GM23338 (cell line): ENCODE data around the gene RSPO3.
"Not testable (repeated sequence)": the region's sequence is repeated elsewhere in the genome, so short reads cannot be mapped to it uniquely, and the experiment has no call there.

Experiments
- CREB1 ChIP-seq: fragments of 250-450 bp; sonication (Bioruptor Pico); IDR thresholded peaks from 2 replicates; pipeline ENCODE4 v1.5.0; 2020; ENCODE audit warnings: low read depth, mild to moderate bottlenecking, moderate library complexity
- EZH2 ChIP-seq: fragments of 200-600 bp; sonication (generic); IDR thresholded peaks from one replicate; pipeline ENCODE4 v1.8.0; 2017; ENCODE audit warnings: antibody characterized with exemption, mild to moderate bottlenecking, low read depth; ENCODE audit not compliant: unreplicated experiment
- EZH2phosphoT487 ChIP-seq: fragments of 200-600 bp; sonication (generic); IDR thresholded peaks from one replicate; pipeline ENCODE4 v1.8.1; 2018; ENCODE audit warnings: antibody characterized with exemption; ENCODE audit not compliant: unreplicated experiment
- JUNB ChIP-seq: IDR thresholded peaks from one replicate; pipeline ENCODE4 v1.6.1; 2016; ENCODE audit warnings: antibody characterized with exemption; ENCODE audit not compliant: unreplicated experiment
- NANOG ChIP-seq: IDR thresholded peaks from 2 replicates; pipeline ENCODE4 v1.6.1; 2016; ENCODE audit warnings: antibody characterized with exemption, borderline replicate concordance
- POLR2AphosphoS5 ChIP-seq: IDR thresholded peaks from 2 replicates; pipeline ENCODE4 v1.6.1; 2016; ENCODE audit warnings: antibody characterized with exemption, low read depth
- STAT1 ChIP-seq: IDR thresholded peaks from one replicate; pipeline ENCODE4 v1.6.1; 2016; ENCODE audit warnings: antibody characterized with exemption; ENCODE audit not compliant: unreplicated experiment
- ZNF331 ChIP-seq: fragments of 250-450 bp; sonication (Bioruptor Pico); IDR thresholded peaks from 2 replicates; pipeline ENCODE4 v1.5.0; 2020; ENCODE audit warnings: low read depth, mild to moderate bottlenecking, moderate library complexity
- TF ChIP-seq, protein P1 (sequence below), 2 experiments: fragments of 200-600 bp in 1 of 2; sonication (generic) in 1 of 2; conservative IDR thresholded peaks; 2 replicates each; pipeline versions ENCODE4 v1.5.1 to v1.6.1; 2016 to 2017; ENCODE audit warnings: antibody characterized with exemption in 2 of 2, low read depth in 2 of 2, mild to moderate bottlenecking in 2 of 2, moderate library complexity in 1 of 2
- TF ChIP-seq, protein P2 (sequence below): IDR thresholded peaks from one replicate; pipeline ENCODE4 v1.6.1; 2018; ENCODE audit warnings: antibody characterized with exemption; ENCODE audit not compliant: unreplicated experiment
- TF ChIP-seq, protein P3 (sequence below): IDR thresholded peaks from 2 replicates; pipeline ENCODE4 v1.6.1; 2016; ENCODE audit warnings: antibody characterized with exemption

DNA sequence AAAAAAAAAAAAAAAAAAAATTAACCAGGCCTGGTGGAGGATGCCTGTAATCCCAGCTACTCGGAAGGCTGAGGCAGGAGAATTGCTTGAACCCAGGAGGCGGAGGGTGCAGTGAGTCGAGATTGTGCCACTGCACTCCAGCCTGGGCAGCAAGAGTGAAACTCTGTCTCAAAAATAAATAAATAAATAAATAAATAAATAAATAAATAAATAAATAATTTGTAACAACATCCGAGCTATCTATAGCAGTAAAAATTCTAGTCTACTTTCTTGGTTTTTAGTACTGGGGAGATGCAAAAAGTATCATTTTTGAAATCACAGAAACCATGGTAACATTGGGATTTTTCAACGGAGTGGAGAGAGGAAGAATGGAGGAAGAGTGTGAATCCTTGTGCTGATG is 21.0 kb upstream of the RSPO3 start:
- TF ChIP-seq, protein P1, sequence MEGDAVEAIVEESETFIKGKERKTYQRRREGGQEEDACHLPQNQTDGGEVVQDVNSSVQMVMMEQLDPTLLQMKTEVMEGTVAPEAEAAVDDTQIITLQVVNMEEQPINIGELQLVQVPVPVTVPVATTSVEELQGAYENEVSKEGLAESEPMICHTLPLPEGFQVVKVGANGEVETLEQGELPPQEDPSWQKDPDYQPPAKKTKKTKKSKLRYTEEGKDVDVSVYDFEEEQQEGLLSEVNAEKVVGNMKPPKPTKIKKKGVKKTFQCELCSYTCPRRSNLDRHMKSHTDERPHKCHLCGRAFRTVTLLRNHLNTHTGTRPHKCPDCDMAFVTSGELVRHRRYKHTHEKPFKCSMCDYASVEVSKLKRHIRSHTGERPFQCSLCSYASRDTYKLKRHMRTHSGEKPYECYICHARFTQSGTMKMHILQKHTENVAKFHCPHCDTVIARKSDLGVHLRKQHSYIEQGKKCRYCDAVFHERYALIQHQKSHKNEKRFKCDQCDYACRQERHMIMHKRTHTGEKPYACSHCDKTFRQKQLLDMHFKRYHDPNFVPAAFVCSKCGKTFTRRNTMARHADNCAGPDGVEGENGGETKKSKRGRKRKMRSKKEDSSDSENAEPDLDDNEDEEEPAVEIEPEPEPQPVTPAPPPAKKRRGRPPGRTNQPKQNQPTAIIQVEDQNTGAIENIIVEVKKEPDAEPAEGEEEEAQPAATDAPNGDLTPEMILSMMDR (conservative IDR thresholded peaks at IDR 0.05; ENCODE audit: low read depth in 2 of 2), result not testable (repeated sequence)
- TF ChIP-seq, protein P2, sequence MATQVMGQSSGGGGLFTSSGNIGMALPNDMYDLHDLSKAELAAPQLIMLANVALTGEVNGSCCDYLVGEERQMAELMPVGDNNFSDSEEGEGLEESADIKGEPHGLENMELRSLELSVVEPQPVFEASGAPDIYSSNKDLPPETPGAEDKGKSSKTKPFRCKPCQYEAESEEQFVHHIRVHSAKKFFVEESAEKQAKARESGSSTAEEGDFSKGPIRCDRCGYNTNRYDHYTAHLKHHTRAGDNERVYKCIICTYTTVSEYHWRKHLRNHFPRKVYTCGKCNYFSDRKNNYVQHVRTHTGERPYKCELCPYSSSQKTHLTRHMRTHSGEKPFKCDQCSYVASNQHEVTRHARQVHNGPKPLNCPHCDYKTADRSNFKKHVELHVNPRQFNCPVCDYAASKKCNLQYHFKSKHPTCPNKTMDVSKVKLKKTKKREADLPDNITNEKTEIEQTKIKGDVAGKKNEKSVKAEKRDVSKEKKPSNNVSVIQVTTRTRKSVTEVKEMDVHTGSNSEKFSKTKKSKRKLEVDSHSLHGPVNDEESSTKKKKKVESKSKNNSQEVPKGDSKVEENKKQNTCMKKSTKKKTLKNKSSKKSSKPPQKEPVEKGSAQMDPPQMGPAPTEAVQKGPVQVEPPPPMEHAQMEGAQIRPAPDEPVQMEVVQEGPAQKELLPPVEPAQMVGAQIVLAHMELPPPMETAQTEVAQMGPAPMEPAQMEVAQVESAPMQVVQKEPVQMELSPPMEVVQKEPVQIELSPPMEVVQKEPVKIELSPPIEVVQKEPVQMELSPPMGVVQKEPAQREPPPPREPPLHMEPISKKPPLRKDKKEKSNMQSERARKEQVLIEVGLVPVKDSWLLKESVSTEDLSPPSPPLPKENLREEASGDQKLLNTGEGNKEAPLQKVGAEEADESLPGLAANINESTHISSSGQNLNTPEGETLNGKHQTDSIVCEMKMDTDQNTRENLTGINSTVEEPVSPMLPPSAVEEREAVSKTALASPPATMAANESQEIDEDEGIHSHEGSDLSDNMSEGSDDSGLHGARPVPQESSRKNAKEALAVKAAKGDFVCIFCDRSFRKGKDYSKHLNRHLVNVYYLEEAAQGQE, result not testable (repeated sequence)
- TF ChIP-seq EZH2phosphoT487; EZH2; STAT1; POLR2AphosphoS5; JUNB; CREB1 (CRISPR knock-in tag); NANOG; ZNF331 (CRISPR knock-in tag): not testable (repeated sequence)
- TF ChIP-seq, protein P3, sequence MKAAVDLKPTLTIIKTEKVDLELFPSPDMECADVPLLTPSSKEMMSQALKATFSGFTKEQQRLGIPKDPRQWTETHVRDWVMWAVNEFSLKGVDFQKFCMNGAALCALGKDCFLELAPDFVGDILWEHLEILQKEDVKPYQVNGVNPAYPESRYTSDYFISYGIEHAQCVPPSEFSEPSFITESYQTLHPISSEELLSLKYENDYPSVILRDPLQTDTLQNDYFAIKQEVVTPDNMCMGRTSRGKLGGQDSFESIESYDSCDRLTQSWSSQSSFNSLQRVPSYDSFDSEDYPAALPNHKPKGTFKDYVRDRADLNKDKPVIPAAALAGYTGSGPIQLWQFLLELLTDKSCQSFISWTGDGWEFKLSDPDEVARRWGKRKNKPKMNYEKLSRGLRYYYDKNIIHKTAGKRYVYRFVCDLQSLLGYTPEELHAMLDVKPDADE, result not testable (repeated sequence)
